Pulmonary artery endothelial cell (primary cell): ENCODE results near the gene ZBTB37. TPM values are rescaled to one million over a fixed set of nuclear protein-coding genes. Genes with fewer than 3 reads are reported as not detected.
"Not testable (repeated sequence)": the region's sequence is repeated elsewhere in the genome, so short reads cannot be mapped to it uniquely, and the experiment has no call there.

Experiments
- DNase-seq: peaks from one replicate; pipeline ENCODE4 v3.0.0-alpha.2; 2011; ENCODE audit warnings: low read depth, low spot score
- total RNA-seq: library from RNA; depleted of rRNA; stranded (reverse); fragments of >200 nt; gene quantifications from 2 replicates; pipeline ENCODE4 v1.2.3, GENCODE V29; 2014

Gene ZBTB37
- total RNA-seq, 1 donor from 2014 or later: 3.6 TPM

GRCh38 chr1:173865468-173866164 is 2.6 kb upstream of the ZBTB37 start:
- DNase-seq: no peak

DNA sequence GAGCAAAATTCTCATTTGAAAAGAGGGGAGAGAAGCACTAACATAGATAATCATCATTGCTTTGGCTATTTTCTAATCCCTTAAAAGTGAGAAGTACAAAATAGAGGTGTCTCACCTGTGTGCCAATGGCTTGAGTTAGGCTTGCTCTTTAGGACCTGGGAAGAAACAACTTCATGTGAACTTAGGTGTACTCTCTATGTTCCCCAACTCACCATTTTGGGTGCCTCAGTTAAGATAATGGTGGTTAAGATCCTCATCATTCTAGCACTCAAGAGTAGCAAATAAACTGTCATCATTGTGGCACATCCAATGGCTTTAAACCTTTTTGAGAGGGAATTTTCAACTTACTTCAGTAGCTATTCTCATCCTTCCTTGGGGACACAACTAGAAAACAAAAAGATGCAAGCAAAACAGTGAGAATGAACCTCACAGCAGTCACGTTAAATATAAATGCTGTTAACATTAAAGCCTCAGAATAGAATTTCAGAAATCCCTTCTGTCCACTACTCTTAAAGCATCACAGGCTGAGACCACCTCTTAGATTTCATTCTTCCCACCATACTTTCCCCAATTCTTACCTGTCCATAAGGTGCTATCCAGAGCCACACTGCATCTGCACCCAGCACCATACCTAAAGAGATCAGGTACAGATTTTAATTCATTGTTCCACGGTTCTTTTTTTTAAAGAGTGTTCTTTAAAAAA is 1.6 kb upstream of the ZBTB37 start:
- no peak for DNase-seq

GRCh38 chr1:173867141-173867752 is 933 bp upstream of the ZBTB37 start:
- peak; percentile 17 for DNase-seq

DNA sequence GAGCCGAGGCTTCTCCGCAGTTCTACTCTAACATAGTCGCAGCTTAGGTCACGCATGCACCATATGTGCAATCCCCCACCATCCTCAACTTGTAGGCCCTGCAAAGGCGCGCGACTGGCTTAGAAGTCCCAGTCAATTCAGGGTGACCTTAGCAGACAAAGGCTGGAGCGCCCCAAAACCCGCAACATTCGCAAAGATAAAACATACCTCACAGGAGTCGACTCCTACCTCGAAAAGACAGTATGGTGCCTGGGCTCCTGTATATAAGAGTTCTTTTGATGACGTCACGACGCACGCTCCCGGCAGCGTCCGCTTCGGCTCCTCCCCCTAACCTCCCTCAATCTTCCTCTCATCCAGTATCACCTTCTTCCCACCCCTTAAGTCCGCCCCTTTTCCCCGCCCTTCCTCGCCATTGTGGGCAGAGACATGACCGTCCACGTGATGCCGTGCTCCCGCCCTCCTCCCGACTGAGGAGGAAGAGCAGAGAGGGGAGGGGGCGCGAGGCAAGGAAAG is 371 bp upstream of the ZBTB37 start, which contains the start of gene GAS5:
Gene GAS5 (minus strand): TSS at position 237 of the 513 bp plus-strand sequence.
- DNase-seq: peak; percentile 99

DNA sequence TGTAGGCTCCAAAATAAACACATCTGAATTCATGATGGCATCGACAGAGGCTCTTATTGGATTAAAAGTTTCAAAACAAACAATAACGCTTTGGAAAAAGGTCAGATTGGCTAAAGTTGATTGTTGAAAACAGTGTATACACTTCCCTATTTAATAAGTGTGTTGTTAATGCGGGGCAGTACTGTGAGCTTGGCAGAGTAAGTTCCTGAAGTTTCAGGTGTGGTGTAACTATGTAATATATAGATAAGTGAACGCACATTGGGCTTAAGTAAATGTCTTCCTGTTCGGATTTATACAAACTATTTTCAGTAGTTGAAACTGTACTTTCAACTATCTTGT is 810 bp downstream of the ZBTB37 start:
- no peak for DNase-seq

- DNase-seq: peak; percentile 51
Measured at GRCh38 chr1:173870252-173871075, 2.3 kb downstream of the ZBTB37 start.

DNA sequence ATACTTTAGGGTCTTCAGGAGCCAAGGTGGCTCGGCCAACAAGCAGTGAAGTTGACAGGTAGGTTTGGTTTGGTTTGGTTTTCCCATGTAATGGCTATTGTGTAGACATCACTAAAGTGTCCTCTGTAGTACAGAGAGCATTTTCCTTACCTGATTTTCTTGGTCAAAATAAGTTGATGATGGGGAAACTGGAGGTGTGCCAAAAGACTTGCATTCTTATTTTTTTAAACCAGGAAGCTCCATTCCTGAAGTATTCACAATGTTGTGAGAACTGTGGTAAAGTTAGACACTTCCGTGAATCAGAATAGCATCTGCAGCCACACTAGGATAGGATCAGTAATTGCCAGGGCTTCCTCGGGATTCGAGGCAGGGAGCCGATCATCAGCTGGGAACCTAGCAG is 2.9 kb downstream of the ZBTB37 start:
- DNase-seq: no peak

DNA sequence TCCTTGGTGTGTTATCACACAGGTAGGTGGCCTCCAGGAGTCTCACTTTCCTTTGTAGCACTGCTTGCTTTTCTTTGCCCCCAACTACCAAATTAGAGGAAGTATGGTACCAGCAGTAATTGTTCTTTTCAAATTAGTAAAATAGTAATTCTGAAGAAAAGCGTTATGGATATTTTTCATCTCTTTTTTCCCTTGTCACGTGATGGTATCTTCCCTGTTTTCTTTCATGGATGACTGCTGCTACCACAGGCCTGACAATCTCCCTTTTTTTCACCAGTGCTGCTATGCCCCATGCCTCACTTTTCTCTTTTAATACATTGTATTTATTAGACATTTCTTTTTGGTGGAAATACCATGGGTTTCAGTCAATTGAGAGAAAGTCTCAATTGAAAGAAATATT is 3.3 kb downstream of the ZBTB37 start:
- DNase-seq: no peak

- DNase-seq: no peak
Measured at GRCh38 chr1:173876732-173877131, 8.6 kb downstream of the ZBTB37 start.

GRCh38 chr1:173878251-173878650 is 10.1 kb downstream of the ZBTB37 start:
- DNase-seq: no peak

- DNase-seq: not testable (repeated sequence)
Measured at GRCh38 chr1:173881117-173881516, 12.9 kb downstream of the ZBTB37 start.

DNA sequence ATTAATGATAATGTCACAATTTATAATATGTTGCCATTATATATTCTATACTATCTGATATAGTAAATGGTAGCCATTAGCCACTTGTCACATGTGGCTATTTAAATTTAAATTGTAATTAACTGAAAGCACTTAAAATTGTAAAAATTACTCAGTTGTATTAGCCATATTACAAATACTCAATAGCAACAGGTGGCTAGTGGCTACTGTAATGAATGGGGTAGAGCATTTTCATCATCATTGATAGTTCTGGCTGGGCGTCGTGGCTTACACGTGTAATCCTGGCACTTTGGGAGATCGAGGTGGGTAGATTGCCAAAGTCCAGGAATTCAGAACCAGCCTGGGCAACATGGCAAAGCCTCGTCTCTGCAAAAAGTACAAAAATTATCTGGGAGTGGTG is 16.5 kb downstream of the ZBTB37 start:
- DNase-seq: no peak

GRCh38 chr1:173886746-173887611 is 18.8 kb downstream of the ZBTB37 start:
- DNase-seq: no peak

GRCh38 chr1:173887627-173888026 is 19.4 kb downstream of the ZBTB37 start:
- no peak for DNase-seq

GRCh38 chr1:173888749-173889148 is 20.6 kb downstream of the ZBTB37 start:
- no peak for DNase-seq

DNA sequence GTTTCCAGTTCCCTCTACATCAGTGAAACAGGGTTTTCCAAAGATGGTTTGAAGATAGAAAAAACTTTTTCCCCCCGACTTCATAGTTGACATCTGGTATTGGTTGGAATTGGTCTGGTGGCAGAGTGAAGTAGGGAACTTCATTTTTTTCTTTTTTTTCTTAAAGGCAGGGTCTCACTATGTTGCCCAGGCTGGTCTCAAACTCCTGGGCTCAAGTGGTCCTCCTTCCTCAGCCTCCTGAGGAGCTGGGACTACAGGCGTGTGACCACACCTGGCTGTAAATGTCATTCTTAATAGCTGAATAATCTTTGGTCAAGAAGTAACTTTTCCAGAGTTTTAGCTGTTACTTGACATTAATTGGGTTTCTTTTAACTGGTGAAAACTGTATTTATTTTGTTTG is 21.7 kb downstream of the ZBTB37 start:
- DNase-seq: no peak

DNA sequence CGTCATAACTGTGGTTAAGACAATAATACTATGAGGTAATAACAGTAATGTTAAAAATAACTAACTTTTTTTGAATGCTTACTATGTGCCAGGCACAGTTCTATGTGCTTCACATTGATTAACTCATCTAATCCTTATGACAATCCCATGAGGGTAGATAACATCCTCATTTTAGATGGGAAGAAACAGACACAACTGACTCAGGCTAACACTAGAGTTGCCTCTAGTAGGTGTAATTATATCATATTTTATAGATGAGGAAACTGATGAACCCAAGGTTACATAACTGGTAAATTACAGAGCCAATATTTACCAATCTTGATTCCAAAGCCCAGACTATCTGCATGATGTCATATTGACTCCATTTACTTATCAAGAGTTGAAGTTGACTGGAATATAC is 25.4 kb downstream of the ZBTB37 start:
- no peak for DNase-seq

GRCh38 chr1:173894189-173894588 is 26.0 kb downstream of the ZBTB37 start:
- no peak for DNase-seq

DNA sequence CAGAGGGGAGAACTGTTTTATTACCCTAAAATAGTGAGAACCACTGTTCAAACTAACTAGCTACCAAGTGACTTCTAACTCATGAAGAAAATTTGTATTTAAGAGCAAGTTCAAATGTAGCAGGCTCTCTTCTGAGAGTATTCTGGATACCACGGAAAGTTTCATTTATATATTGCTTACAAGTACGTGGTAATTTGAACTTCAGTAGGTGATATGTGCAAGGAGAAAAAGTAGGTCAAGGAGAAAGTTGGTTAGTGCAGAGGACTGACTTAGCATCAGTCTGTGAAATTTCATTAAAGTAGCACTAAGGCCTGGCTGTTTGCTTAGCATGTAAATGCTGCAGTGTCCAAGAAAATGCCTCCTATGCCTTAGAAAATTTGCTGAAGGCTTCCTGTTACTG is 32.2 kb downstream of the ZBTB37 start:
- DNase-seq: no peak

- no peak for DNase-seq
Measured at GRCh38 chr1:173900992-173901391, 32.8 kb downstream of the ZBTB37 start.
